ENCODE measurements around the gene PHC2.

The PHC2 gene

GRCh38 chr1:33289858-33290154 lies 141.1 kb downstream of the PHC2 start:
- DNase-seq (ENCODE audit: low spot score) = no peak

- DNase-seq (ENCODE audit: low spot score) = no peak
Observed at GRCh38 chr1:33288976-33289857, 141.7 kb downstream of the PHC2 start.

- no peak for DNase-seq (ENCODE audit: low spot score)
Observed at GRCh38 chr1:33287317-33287716, 143.6 kb downstream of the PHC2 start.

GRCh38 chr1:33286451-33287185 lies 144.3 kb downstream of the PHC2 start:
- no peak for DNase-seq (ENCODE audit: low spot score)

- no peak for DNase-seq (ENCODE audit: low spot score)
Observed at GRCh38 chr1:33284049-33284448, 146.8 kb downstream of the PHC2 start.

- no peak for DNase-seq (ENCODE audit: low spot score)
Observed at GRCh38 chr1:33282791-33283190, 148.1 kb downstream of the PHC2 start.

- DNase-seq (ENCODE audit: low spot score) = no peak
Observed at GRCh38 chr1:33281554-33282303, 149.2 kb downstream of the PHC2 start.

GRCh38 chr1:33280091-33280661 lies 150.7 kb downstream of the PHC2 start:
- DNase-seq (ENCODE audit: low spot score) = no peak

- DNase-seq (ENCODE audit: low spot score) = no peak
Observed at GRCh38 chr1:33277488-33278084, 153.3 kb downstream of the PHC2 start.

GRCh38 chr1:33276573-33277298 lies 154.2 kb downstream of the PHC2 start:
- DNase-seq (ENCODE audit: low spot score) = no peak

- no peak for DNase-seq (ENCODE audit: low spot score)
Observed at GRCh38 chr1:33275706-33276572, 155.0 kb downstream of the PHC2 start.

- no peak for DNase-seq (ENCODE audit: low spot score)
Observed at GRCh38 chr1:33275195-33275594, 155.7 kb downstream of the PHC2 start.

- DNase-seq (ENCODE audit: low spot score) = no peak
Observed at GRCh38 chr1:33274446-33274845, 156.4 kb downstream of the PHC2 start.

- no peak for DNase-seq (ENCODE audit: low spot score)
Observed at GRCh38 chr1:33273961-33274371, 156.9 kb downstream of the PHC2 start.

Measured in LoVo (cell line).